ENCODE results near the gene STMN3.

The STMN3 gene

DNA sequence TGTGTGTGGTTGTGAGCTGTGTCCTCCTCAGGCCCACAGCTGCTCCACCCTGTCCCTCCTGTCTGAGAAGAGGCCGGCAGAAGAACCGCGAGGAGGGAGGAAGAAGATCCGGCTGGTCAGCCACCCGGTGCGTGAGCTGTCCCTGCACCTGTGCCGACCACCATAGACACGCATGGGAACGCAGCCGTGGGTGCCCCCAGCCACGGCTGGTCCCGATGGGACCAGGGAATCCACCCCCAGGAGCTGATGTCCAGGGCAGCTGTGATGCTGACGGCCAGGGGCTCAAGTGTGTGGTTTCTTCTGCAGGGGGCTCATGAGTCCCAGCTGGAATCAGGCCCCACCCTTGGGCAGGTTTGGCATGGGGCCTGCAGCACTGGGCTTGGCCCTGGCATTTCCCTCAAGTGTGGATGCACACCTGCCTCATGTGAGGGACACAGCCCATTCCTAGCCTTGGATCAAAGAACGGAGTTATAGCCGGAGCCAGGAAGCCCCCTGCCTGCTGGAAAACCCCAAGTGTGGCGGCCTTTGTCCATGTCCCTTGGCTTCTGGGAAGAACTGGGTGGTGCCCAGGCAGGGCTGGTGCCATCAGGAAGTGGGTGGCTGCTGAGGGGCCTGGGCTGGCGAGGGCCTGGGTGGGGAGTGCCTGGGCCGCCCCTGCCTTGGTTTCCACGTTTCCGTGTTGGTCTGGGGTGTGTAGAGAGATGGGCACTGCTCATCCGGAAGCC is 38.6 kb upstream of the STMN3 start:
- no peak for DNase-seq

DNA sequence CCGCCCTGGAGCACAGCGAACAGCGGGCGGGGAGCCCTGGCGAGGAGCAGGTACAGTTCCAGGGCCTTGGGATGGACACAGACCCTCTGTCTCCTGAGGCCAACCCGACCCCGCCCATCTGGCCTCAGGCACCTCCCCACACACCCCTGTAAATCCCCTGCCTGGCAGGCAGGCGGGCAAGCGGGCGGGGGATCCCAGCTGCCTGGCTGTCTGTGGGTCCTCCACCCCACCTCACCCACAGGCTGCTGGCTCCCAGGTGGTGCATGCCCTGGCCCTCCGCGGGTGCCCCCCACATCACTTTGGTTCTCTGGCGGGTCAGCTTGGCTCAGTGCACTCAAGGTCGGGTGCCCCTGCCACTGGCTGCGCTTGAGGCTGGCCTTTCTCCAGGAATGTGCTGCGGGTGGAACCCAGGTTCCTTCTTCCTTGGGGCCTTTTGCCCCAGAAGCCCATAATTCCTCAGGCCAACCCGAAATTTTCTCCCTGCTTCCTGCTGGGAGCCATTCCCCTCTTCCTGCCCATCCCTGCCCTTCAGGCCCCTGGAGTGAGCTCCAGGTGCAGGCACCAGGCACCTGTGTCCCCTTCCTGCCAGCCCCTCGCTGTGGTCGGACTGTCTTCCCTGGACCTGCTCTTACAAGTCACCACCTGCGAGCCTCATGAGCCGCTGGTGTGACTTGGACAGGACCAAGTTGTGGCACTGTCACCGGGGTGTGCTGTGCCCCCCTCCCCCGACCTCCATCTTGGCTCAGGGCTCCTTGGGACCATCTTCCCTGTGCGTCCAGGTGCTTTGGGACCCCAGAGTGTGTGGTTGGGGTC is 37.9 kb upstream of the STMN3 start:
- DNase-seq, result no peak

DNA sequence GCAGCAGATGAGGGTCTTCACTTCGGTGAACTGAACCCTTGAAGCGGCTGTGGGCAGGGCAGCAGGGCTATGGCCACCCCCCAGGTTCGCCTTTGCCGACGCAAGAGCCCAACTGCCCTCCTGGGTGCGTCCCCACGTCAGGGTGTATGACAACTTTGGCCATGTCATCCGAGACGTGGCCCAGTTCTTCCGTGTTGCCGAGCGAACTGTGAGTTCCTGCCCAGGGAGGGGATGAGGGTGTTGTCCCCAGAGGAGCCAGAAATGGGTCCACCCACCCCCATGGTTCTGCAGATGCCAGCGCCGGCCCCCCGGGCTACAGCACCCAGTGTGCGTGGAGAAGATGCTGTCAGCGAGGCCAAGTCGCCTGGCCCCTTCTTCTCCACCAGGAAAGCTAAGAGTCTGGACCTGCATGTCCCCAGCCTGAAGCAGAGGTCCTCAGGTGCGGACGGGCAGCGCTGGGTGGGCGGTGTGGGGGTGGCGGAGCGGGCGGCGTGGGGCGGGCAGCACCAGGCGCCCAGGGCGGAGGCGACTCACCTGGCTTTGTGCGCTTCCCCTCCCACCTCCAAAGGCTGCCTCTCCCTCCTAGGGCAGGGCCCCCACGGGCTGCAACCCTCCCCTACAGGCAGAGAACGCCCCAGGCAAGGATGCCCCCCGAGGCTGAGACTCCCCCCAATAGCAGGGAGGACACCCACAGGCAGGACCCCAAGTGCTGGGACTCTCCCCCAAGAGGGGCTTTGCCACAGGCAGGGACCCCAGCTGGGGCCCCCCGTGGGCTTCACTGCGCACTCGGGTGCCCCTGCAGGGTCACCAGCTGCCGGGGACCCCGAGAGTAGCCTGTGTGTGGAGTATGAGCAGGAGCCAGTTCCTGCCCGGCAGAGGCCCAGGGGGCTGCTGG is 37.0 kb upstream of the STMN3 start:
- DNase-seq, result no peak

DNA sequence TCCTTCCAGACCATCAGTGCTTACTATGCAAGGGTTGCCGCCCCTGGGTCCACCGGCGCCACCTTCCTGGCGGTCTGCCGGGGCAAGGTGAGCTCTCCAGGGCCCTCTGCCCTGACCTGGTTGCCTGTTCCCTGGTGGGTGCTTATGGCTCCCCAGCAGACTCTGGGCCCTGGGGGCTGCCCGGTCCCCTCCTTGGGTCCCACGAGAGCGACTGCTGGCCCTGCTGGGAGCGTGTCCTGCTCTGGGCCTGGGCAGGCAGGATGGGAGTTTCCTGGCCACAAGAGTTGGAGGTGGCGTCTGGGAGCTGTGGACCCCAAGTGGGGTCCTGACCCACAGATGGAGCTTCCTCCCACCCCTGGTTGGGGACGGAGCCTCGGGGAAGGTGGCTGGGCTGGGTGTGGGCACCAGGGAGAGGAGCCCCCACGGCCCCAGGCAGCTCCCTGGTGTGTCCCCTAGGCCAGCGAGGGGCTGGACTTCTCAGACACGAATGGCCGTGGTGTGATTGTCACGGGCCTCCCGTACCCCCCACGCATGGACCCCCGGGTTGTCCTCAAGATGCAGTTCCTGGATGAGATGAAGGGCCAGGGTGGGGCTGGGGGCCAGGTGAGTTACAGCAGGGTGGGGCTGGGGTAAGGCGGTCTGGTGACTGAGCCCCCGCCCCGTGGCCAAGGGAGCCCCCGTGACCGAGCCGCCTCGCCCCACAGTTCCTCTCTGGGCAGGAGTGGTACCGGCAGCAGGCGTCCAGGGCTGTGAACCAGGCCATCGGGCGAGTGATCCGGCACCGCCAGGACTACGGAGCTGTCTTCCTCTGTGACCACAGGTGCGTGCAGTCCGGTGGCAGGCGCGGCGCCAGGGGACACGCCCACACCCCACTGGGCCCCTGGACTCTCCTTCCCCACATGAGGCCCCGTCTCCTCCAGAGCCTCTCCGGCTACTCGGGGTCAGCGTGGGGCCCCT is 36.1 kb upstream of the STMN3 start:
- no peak for DNase-seq

DNA sequence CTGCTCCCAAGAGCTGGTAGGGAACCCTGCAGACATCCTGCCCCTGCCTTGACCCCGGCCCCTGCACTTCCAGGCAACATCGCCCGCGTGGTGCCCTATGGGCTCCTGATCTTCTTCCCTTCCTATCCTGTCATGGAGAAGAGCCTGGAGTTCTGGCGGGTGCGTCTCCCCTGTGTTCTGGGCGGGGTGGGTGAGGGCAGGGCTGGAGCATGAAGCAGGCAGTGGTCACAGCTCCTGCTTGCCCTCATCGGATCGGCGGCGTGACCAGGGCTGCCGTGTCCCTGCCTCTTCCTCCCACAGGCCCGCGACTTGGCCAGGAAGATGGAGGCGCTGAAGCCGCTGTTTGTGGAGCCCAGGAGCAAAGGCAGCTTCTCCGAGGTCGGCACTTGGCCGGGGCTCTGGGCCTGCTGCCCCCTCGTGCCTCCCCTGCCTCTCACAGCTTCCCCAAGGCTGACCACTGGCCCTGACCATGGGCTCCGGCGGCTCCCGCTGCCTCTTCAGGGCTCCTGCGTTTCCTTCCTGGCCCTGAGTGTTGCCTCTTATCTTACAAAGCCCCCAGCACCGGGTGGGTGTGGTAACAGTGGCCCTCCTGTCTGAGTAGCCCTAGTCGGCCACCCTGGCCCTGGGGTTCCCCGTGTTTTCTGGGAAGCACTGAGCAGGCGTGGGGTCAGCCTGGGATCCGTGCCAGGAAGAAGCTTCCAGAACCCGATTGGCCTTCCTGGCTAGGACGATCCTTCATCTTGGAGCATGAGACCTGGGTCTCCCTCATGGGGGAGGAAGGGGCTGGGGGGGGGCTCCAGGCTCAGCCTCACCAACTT is 35.2 kb upstream of the STMN3 start:
- DNase-seq, result no peak

DNA sequence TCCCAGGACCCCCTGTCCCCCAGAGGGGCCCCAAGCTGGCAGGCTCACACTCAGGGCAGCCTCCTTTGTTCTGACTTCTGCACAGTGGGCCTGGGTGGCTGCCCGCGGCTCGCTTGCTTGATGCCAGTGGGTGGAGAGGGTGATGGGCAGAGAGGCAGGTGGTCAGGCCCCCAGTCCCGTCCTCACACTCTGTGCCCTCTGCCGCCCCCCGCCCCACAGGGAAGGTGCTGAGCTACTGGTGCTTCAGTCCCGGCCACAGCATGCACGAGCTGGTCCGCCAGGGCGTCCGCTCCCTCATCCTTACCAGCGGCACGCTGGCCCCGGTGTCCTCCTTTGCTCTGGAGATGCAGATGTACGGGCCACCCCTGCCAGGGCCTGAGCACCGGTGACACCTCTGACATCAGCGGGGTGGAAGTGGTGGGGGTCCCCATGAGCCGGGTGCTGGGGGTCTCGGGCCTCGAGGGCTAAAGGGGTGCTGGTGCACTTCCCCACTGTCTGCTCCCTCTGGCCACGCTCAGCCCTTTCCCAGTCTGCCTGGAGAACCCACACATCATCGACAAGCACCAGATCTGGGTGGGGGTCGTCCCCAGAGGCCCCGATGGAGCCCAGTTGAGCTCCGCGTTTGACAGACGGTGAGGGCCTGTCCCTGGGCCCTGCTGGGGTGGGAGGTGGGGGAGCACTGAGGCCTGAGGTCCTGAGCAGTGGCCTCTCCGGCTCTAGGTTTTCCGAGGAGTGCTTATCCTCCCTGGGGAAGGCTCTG is 34.4 kb upstream of the STMN3 start:
- no peak for DNase-seq

DNA sequence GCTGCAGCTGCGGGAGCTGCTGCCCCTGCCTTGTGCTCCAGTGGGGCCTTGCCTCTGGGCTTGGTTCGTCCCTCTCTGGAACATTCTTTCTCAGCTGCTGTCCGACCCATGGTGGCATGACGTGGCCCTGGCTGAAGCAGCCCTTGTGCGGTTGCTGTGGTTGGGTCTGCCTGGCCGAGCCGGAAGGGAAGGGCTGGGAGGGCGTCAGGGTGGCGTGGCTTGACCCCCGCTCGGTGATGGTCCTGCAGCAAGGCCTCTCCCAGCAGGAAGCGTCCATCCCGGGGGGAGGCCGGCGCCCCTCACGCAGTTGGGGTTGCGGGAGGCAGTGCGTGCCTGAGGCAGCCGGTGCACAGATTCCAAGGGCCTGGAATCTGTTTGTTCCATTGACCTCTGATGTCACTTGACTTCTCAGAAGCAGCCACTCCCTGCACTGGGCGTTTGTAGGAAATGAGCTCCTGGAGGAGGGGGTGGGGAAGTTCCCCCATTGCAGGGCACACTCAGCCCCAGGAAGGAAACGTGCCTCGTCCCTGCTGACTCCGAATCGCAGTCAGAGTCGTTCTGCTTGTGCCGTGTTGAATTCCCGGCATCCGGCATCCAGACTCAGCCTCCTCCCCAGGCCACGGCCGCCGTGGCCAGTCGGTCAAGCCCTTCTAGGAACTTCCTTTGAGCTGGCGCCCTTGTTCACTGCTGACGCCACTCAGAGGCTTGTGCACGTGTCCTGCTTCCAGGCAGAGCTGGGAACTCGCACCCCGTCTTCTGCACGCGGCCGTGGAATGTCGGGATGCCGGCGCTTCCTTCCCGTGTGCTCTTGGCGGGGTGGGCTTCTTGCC is 33.5 kb upstream of the STMN3 start:
- DNase-seq, result no peak

DNA sequence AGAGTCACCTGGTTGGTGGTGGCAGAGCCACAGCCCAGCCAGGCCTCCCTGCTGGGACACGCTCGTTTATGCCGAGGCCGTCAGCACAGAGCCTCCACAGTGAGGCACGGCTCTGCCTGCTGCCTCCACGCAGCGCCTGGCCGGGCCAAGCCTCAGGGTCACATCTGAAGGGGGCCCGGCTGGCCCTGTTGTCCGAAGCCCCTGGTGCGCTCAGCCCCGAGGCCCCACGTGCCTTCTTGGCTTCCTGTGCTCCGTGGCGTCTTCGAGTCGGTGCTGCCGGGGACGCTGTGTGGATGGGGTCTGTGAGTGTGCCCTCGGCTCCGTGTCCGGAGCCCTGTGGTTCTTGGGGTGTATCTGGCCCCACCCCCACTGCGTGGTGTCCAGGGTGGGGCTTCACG is 32.9 kb upstream of the STMN3 start:
- no peak for DNase-seq

DNA sequence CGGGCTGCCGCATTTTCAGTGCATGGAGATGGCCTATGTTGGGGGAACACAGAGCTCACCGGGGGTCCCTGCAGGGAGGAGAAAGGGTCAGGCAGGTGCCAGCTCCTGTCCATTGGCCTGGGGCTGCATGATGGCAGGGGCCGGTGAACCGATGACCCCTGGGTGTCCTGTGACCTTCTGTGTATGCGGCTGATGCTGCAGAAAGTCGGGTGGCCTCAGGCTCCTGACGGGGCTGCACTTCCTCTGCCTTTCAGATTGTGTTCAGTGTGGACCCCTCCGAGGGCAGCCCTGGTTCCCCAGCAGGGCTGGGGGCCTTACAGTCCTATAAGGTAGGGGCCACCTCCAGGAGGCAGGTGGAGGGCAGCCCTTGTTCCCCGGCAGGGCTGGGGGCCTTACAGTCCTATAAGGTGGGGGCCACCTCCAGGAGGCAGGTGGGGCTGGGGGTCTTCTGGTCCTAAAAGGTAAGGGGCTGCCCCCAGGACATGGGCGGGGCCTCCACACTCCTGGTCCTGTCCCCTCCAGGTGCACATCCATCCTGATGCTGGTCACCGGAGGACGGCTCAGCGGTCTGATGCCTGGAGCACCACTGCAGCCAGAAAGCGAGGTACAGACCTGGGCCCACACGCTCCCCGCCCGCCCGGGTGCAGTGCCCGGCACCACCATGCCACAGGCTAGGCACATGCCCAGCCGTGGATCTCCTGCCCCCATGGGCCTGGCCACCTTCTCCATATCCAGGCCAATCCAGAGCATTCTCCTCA is 32.2 kb upstream of the STMN3 start:
- no peak for DNase-seq

DNA sequence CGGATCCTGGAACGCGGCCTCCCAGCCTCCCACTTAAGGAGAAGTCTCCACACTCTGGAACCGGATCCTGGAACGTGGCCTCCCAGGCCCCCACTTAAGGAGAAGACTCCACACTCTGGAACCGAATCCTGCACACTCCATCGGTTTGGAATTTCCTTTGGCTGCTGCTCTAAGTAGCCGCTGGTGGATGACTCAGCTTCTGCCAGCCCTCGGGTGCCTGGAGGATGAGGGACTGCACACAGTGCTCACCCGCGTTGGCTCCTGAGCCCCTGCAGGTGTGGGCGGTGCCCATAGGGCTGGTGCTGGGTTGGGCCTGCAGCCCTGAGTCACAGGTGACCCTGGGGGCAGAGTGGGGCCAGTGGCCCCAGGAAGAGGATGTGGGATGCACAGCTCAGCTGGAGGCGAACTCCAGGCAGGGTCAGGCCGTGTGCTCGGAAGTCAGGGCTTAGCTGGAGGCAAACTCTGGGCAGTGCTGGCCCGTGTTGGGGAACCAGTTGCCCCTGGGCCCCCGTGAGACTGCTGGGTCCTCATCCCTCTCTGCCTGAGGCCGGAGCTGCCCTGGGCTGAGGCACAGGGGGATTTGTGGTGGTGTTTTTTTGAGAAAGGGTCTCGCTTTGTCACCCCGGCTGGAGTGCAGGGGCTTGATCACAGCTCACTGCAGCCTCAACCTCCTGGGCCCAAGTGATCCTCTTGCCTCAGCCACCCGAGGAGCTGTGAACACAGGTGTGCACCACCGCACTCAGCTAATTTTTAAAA is 29.3 kb upstream of the STMN3 start:
- no peak for DNase-seq

DNA sequence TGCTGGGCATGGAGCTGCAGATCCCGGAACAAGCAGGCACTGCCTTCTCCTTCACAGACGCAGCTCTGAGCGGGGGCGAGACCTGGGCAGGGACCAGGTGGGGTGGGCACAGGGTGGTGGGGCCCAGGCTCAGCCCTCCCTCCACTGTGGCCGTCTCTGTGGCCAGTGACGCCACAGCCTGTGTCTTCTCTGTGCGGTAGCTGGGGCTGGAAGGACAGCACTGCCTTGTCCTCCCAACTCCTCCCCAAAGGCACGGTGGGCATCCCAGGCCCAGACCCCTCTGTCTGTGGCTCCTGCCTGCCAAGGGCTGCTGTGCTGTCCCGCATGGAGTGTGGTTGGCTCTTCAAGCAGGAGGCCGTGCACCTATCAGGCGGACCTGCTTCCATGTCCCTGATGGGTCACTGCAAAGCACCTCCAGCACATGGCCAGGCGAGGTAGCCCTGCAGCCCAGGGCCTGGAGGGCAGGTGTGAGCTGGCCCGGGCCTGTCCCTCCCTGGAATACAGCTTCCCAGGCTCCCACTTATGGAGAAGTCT is 28.5 kb upstream of the STMN3 start:
- DNase-seq, result no peak

DNA sequence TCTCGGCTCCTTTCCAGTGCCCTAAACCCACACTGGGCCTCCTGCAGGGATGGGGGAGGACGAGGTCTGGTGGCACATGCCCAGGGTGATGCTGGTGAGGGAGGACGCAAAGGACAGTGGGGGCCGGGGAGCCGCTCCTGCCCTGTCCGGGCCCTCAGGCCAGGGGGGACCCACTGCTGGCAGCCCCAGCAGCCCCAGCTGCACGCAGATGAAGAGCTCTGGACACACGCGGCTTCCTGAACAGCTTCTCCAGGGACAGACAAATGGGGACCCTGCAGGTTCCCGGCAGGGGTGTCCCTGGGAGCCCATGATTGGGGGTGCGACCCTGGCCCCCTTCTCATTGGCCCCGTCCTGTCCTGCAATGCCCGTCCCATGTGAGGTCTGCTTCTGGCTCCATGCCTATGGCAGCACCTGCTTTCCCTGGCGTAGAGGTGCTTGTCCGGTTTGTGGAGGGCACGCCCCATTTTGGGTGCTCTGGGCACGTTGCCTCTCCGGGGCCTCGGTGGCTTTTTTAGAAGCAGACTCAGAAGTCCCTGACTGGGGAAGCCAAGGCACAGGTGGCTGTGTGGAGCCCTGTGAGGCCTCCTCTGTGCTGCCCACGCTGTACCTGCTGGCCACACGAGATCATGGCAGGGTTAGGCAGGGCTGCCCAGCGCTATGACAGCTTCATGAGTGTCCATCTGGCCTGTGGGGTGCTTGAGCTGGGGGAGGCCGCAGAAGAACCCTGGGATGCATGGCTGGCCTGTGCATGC is 27.8 kb upstream of the STMN3 start:
- no peak for DNase-seq

DNA sequence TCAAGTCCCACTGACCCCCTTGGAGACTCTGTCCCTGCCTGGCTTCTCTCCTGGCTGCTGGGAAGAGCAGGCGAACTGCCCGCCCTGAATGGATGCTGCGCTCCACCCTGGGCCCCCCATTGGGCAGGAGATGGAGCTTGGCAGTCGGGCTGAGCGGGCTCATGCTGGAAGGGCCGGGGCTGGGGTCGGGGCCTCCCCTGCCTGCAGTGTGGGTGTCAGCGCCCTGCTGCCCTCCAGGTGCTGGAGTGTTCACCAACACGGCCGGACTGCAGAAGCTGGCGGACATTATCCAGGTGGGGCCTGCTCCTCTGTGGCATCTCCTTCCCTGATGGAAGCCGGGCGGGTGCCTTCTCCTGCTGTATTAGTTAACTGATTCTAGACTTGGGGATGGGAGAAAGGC is 27.2 kb upstream of the STMN3 start:
- DNase-seq, result no peak

DNA sequence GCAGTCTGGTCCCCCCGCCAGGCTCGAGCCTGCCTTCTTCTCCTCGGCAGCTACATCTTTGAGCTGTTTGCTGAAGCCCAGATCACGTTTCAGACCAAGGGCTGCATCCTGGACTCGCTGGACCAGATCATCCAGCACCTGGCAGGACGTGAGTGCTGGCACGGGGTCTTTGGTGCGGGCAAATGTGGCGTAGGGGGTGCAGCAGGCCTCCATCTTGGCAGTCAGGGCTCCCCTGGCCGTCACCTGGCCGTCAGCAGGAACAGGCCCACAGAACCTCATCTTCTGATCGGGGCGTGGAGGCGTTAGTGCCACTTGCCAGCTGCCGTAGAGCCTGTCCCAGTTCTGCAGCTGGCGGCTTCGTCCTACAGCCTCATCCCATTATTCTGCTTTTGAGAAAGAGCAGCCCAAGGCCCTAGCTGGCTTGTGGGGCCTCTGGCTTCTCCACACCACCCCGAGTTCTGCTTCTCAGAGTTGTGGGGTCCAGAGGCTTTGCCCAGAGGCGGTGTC is 26.6 kb upstream of the STMN3 start:
- no peak for DNase-seq

DNA sequence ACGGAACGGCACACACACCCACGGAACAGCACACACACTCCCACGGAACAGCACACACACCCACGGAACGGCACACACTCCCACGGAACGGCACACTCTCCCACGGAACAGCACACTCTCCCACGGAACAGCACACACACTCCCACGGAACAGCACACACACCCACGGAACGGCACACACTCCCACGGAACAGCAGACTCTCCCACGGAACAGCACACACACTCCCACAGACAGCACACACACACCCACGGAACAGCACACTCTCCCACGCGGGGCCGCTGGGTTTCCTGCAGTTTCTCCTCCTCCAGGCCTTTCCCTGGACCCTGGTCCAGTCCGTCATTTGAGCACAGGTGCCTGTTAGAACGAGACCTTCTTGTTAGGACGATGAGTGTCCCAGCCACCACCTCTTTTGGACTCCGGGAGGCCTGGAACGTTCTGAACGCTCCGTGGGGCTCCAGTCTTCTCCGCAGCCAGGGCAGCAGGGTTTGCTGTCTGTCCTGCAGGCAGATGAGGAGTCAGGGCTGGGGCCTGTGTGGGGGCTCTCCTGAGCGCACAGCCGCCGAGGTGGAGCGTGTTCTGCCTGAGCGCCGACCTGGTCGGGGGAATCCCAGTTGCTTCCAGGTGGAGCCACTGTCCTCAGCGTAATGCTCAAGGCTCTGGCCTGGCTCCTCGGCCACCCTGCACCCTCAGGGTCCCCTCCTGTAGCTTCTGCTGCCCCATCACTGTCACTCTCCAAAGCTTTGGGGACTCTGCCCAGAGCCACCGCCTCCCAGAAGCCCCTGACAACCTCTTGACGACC is 25.6 kb upstream of the STMN3 start:
- DNase-seq, result no peak

DNA sequence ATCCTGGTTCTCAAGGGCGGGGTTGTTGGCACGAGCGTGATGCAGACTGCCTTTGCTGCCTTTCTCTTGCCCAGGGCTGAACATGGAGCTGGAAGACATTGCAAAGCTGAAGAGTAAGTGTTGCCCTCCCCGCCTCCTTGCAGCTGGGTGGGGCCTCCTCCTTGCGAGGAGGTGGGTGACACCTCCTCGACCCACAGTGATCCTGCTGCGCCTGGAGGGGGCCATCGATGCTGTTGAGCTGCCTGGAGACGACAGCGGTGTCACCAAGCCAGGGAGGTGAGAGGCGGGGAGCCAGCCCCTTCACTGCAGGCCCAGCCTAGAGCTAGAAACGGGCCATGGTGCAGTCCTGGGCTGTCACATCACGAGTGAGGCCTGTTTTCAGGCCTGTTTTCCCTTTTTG is 24.8 kb upstream of the STMN3 start:
- no peak for DNase-seq
